HG02759 (cell line): ENCODE results near the gene PIK3R1.
"Not testable (repeated sequence)": the region's sequence is repeated elsewhere in the genome, so short reads cannot be mapped to it uniquely, and the experiment has no call there.

Experiments
- ATAC-seq: cut with Tn5 transposase; IDR thresholded peaks from one replicate; pipeline ENCODE4 v1.9.1; 2021; ENCODE audit warnings: mild to moderate bottlenecking, moderate library complexity; ENCODE audit not compliant: unreplicated experiment

Gene PIK3R1

DNA sequence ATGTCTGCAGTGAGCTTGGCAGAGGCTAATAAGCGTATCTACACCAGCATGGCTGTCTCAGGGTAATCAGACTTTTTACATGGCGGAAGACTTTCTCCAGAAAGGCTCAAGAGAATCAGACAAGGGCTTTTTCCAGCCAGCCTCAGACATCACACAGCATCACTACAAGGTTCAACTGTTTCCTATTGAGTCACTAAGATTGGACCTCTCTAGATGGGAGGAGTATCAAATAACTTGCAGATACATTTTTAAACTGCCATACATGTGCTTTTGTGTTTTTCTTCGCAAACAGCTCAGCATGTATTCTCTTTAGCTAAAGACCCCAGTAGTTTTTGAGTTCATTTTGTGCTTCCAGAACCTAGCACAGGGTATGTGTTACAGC lies 22.9 kb upstream of the PIK3R1 start:
- ATAC-seq, result no peak

DNA sequence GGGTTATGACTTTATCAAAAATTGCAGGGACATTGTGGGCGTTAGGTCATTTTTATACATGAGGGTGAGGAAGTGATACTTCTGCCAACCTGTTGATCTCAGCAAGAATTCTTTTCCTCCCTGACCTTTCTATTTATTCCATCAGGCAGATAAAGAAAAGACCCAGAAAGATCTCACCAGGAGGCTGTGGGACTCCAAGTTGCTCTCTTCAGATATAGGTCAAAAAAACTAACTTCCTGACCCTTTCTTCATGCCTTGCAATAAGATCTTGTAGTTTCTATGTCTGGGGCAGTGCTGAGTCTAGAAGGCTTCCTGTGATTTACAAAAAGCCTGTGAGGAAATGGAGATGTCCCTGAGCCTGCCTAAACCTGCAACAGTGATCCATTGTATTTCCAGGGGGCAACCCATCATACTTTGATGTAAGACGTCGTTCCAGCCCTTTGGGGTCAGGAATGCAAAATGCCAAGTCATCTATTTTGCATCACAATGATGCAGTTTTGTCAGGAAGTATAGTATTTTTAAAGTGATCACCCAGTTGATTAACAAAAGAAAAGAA lies 22.0 kb upstream of the PIK3R1 start:
- no peak for ATAC-seq

GRCh38 chr5:68194386-68194785 lies 21.2 kb upstream of the PIK3R1 start:
- ATAC-seq, result no peak

DNA sequence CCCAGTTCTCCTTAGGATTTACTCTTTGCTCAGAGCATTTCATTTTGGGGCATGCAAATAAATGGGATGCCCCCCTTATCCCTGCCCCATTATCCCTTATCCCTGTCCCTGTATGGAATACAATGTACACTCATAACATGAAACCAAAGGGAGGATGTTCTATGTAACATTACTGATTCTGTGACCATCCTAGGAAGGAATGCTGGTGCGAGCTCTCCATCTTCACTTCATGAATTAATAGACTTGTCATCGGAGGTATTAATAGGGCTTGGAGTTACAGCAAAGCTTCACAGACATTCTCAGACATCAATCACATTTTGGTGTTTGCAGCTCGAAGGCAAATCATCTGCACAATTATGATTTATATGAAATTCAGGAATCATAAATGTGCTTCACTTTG lies 20.4 kb upstream of the PIK3R1 start:
- no peak for ATAC-seq

DNA sequence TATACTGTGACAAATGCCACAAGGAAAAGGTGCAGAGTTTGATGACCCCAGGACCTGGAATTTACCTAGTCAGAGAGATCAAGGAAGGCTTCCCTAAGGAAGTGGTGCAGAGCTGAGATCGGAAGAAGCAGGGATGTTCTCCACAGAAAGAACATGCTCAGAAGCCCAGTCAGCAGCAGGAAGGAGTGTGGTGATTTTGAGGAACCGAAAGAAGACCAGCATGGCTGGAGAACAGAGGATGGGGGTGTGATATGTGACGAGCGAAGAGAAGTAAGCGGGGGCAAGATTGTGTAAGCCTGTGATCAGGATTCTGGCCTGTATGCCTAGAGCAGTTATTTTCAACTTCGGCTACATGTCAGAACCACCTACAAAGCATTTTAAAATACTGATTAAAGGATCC lies 18.7 kb upstream of the PIK3R1 start:
- peak; percentile 98 for ATAC-seq

DNA sequence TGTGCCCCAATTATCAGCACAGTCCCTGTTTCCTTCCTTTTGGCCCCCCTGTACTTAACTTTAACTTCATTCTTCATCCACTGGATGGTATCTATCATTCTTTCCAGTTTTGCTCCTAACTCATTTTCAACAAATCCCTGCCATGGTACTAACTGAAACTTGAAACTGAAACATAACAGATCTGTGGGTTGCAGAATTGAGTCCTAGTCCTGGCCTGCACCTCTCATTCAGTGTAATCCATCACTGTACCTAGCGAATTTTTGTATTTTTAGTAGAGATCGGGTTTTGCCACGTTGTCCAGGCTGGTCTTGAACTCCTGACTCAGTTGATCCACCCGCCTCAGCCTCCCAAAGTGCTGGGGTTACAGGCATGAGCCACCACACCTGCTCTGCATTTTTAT lies 15.3 kb upstream of the PIK3R1 start:
- ATAC-seq, result no peak

GRCh38 chr5:68210654-68211053 lies 4.9 kb upstream of the PIK3R1 start:
- ATAC-seq, result not testable (repeated sequence)

GRCh38 chr5:68214482-68215207 lies 911 bp upstream of the PIK3R1 start:
- peak; percentile 16 for ATAC-seq

- ATAC-seq, result peak; percentile 47
Measured at GRCh38 chr5:68215898-68216244, 315 bp downstream of the PIK3R1 start.

- peak; percentile 24 for ATAC-seq
Measured at GRCh38 chr5:68216245-68217046, 890 bp downstream of the PIK3R1 start.

- ATAC-seq, result no peak
Measured at GRCh38 chr5:68217047-68217355, 1.4 kb downstream of the PIK3R1 start.

DNA sequence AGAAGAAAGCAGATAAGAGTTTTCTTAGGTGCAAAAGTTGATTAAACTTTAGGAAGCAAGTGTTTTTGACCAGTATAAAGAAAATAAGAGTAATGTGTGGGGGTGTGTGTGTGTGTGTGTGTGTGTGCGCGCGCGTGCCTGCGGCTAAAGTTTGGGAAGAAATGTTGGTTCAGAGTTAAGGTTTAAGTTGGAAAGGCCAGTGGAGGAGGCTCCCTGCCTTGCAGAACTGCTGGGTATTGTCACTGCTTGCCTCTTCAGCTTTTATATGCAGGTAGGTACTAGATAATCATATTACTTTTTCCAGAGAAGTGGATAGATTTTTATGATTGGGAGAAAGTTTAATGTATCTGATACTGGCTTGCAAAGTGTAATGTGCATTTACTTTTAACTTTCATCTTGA lies 2.0 kb downstream of the PIK3R1 start:
- no peak for ATAC-seq

- no peak for ATAC-seq
Measured at GRCh38 chr5:68219161-68219816, 3.7 kb downstream of the PIK3R1 start.

- ATAC-seq, result no peak
Measured at GRCh38 chr5:68220260-68220659, 4.7 kb downstream of the PIK3R1 start.

GRCh38 chr5:68220914-68221313 lies 5.4 kb downstream of the PIK3R1 start:
- no peak for ATAC-seq

- no peak for ATAC-seq
Measured at GRCh38 chr5:68221488-68221887, 5.9 kb downstream of the PIK3R1 start.

GRCh38 chr5:68222310-68222709 lies 6.8 kb downstream of the PIK3R1 start:
- no peak for ATAC-seq

DNA sequence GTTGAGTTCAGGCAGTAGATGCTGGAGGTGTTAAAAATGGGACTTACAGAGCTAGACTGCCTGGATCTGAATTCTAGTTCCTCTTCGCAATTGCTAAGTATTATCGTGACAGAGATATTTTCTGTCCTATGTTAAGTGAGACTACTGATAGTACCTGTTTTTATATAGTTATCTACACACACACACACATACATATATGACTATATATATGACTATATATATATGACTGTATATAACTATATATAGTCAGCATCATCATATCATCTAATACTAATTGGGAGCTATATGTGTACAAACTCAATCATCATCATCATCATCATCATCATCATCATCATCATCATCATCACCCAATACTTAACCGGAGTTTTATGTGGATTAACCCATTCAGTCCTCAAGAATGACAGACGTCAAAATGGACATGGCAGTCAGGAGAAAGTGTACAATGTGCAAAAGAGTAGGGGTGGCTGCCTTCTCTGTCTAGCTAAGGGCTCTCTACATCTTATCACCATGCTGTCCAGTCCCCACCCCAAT lies 7.3 kb downstream of the PIK3R1 start:
- no peak for ATAC-seq

GRCh38 chr5:68223904-68224303 lies 8.3 kb downstream of the PIK3R1 start:
- ATAC-seq, result no peak

- ATAC-seq, result no peak
Measured at GRCh38 chr5:68224509-68225187, 9.1 kb downstream of the PIK3R1 start.
